ENCODE results near the gene IDH1.

Gene IDH1

DNA sequence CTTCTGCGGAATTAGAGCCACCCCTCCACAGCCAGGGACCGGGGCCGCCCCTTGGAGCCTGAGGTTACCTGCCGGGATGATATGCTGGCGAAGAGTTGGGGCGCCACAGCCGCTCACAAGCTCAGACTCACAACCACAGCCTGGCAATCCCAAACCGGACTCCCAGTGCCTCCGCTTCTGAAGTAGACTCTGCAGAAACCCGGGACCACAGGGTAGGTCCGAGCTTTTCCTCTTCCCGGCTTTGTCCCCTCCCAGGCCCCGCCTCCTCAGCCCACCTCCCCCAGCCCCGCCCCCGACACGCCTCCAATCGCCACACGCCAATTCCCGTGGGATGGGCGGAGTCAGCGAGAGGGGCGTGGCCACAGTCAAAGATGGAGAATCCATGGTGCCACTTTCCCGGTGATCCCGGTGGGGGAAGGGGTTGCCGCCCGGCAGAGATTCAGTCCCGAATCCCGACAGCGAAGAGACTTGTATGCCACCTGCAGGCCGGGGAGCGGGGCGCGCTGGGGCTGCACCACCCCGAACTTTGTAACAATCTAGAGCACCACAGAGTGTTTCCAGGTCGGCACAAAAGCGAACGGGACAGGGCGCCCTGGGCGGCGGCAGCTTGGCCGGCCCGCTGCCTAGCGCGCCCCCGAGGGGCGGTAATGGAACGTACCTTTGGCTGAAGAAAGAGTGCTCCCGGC is at the start of gene IDH1:
IDH1 (minus strand) TSS at position 201 of the 686 bp plus-strand sequence. CDS start 3,520 bp downstream, outside the sequence.
- TF ChIP-seq POLR2A (IDR thresholded peaks at IDR 0.05; ENCODE audit: low read depth, low read length): no peak
- DNase-seq (ENCODE audit: insufficient read length, low spot score) (peak; percentile 79), FAIRE-seq (peak; percentile 86)

DNA sequence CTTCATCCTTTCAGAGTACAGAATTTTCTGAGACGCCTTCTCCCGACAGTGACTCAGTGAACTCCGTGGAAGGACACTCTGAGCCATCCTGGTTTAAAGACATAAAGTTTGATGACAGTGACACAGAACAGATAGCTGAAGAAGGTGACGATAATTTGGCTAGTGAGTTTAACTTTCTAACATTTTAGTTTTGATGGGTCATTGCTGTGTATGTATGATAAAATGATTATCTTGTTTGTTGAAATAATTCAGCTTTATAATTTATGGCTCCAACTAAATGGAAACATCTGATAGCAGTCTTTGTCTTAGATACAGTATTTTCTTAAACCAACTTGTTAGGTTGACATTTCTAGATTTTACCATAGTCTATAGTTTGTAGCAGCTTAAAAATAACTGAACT is 49.3 kb upstream of the IDH1 start:
- FAIRE-seq: no peak
- no peak for DNase-seq (ENCODE audit: insufficient read length, low spot score)
- no peak for TF ChIP-seq POLR2A (IDR thresholded peaks at IDR 0.05; ENCODE audit: low read depth, low read length)

DNA sequence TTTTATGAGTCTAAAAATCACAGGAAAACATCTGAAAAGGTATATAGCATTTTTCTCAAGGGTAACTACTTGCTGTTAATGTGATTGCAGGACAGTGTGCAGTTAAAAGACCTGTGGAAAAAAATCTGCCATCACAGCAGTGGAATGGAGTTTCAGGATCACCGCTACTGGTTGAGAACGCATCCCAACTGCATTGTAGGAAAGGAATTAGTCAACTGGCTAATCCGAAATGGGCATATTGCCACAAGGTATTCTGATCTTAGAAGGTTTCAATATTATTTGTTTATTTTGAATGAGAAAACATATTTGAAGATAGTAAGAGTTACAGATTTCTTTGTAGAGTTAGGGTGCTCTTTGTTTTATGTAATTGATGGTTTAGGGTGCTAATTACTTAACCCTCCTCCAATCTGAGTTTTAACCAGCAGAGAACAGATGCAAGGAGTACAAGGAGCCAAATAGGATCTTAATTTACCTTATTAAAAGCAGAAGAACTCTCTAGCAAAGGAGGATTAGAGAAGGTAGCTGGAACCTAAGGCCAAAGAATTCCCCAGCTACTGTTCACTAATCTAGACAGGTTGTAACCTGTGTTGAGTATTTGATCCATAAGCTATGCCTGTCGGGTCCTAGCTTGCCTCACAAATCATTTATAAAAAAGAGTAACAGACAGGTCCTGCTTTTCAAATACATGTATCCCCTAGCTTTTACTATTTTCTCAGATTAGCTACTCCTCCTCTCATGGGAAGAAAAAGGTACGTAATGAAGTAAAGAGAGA is 46.2 kb upstream of the IDH1 start:
- DNase-seq (ENCODE audit: insufficient read length, low spot score): no peak
- no peak for TF ChIP-seq POLR2A (IDR thresholded peaks at IDR 0.05; ENCODE audit: low read depth, low read length)
- FAIRE-seq: no peak

DNA sequence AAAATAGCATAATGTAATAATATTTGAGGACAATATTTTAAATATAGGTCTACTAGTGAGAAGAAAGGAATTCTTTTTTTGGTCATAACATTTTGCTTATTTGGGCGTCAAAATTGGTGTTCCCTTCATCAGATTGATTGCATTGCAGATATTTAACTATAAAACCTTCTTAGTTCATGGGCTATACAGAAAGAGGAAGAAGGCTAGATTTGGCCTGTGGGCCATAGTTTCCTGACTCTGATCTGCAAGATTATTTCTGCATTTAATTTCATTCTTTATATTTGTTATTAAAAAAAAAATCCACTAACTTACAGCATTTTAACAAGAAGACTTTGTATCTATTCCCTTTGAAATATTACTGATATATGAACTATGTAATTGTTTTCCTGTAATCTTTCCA is 43.1 kb upstream of the IDH1 start:
- DNase-seq (ENCODE audit: insufficient read length, low spot score) (no peak), FAIRE-seq (no peak)
- TF ChIP-seq POLR2A (IDR thresholded peaks at IDR 0.05; ENCODE audit: low read depth, low read length): no peak

DNA sequence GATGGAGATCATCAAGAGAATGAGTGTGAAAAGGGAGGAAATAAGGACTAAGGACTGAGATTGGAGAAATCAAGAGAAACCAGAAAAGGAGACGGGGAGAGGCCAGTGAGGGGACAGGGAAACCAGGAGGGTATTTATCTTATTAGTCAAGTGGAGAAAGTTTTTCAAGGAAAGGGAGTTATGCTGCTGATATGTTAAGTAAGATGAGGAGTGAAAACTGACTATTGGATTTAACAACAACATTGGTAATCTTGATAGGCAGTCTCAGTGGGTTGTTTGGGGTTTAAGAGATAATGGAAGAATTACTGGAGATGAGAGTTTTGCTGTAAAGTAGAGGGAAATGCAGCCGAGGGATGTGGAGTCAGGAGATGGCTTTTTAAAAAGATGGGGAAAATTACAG is 41.7 kb upstream of the IDH1 start:
- DNase-seq (ENCODE audit: insufficient read length, low spot score) (no peak), FAIRE-seq (peak; percentile 6)
- TF ChIP-seq POLR2A (IDR thresholded peaks at IDR 0.05; ENCODE audit: low read depth, low read length): no peak

DNA sequence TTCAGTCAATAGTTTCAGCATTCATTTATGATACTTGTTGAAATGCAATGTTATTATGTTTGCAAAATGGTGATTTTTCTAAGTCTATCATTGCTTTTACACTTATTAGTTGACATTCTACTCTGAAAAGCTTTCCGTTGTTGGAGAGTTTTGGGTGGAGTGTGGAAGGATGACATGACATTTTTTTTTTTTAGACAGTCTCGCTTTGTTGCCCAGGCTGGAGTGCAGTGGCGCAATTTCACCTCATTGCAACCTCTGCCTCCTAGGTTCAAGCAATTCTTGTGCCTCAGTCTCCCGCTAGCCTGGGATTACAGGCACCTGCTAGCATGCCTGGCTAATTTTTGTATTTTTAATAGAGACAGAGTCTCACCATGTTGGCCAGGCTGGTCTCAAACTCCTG is 41.0 kb upstream of the IDH1 start:
- DNase-seq (ENCODE audit: insufficient read length, low spot score) (no peak), FAIRE-seq (no peak)
- TF ChIP-seq POLR2A (IDR thresholded peaks at IDR 0.05; ENCODE audit: low read depth, low read length): no peak

DNA sequence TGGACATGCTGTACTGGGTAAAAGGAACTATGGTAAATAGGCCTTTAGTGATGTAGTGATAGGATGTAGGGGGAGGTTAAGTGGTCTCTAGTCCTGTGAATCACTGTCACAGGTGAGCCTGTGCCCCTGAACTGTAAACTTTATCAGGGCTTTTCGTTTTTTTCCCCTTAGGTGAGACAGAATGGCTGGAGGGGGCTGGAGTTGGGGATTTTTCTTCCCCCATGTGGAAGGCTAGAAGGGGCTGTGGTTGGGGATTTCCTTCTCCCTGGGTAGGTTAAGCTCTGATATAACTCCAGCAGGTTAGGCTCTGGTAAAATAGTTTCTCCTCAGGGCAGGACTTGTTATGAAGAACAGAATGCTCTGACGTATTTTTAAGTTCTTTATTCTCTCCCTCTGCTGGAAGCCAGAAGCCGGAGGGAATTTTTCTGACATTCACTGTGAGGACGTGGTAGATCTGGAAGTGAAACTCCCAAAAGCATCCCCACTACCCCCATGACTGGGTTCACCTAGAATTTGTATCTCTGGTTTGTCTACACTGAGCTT is 39.7 kb upstream of the IDH1 start:
- no peak for TF ChIP-seq POLR2A (IDR thresholded peaks at IDR 0.05; ENCODE audit: low read depth, low read length)
- DNase-seq (ENCODE audit: insufficient read length, low spot score) (no peak), FAIRE-seq (no peak)

DNA sequence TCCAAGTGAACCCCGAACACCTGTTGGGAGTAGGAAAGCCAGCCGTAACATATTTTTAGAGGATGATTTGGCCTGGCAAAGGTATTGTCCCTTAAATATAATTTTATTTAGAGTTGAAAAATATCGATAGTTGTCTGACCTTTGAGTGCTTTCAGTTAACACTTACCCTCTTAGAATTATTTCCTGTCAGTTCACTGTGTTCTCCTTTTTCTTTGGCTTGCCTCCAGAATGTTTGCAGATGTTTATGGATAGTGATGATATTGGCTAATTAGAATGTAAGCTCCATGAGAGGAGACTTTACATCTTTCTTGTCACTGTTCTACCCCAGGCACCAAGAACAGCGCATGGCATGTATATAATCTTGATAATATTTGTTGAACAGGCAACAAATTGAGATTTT is 31.0 kb upstream of the IDH1 start:
- DNase-seq (ENCODE audit: insufficient read length, low spot score): no peak

DNA sequence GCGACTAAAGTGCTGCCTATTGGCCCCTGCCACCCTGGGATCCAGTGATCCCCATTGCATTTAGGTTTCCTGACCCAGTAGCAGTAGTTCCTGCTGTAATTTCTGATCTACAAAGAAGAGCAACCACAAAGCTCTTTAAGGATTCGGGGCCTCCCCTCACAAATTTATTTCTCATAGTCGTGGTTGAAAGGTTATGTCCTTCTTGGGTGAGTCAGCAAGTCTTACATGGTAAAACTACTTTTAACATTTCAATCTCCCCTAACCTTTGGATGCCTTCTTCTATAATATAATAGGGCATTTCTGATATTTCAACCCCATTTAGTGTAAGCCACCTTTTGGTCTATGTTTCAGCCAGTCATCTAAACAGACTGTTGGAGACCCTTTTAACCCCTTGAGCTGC is 26.1 kb upstream of the IDH1 start:
- FAIRE-seq (peak; percentile 30), DNase-seq (ENCODE audit: insufficient read length, low spot score) (no peak)
- TF ChIP-seq POLR2A (IDR thresholded peaks at IDR 0.05; ENCODE audit: low read depth, low read length): no peak

More for the DNA sequence above, 31.0 kb upstream of the IDH1 start:
- FAIRE-seq: no peak
- TF ChIP-seq POLR2A (IDR thresholded peaks at IDR 0.05; ENCODE audit: low read depth, low read length): no peak

DNA sequence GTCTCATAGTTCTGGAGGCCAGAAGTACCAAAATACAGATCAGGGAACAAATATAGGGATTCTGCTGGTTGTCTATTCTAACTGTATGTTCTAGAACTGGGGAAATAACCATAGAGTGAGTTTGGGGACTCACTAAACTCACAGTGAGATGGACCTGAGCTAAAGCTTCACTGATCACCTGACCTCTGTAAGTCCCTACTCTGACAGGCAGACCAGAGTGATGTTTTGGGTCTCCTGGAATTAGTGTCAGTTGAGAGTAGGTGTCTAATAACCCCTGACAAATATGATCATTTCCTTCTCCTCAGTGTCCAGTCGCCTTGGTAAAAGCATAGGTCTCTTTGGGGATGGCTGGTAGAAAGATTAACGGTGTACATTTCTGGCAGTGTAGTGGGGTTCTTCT is 25.4 kb upstream of the IDH1 start:
- FAIRE-seq: no peak

DNA sequence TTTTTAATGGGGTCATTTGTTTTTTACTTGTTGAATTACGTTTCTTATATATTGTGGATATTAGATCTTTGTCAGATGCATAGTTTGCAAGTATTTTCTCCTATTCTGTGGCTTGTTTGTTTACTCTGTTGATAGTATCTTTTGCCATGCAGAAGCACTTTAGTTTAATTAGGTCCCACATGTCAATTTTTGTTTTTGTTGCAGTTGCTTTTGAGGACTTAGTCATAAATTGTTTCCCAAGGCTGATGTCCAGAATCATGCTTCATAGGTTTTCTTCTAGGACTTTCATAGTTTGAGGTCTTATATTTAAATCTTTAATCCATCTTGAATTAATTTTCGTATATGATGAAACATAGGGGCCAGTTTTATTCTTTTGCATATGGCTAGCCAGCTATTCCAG is 24.4 kb upstream of the IDH1 start:
- TF ChIP-seq POLR2A (IDR thresholded peaks at IDR 0.05; ENCODE audit: low read depth, low read length): no peak
- no peak for FAIRE-seq
- DNase-seq (ENCODE audit: insufficient read length, low spot score): no peak

More for the DNA sequence above, 25.4 kb upstream of the IDH1 start:
- TF ChIP-seq POLR2A (IDR thresholded peaks at IDR 0.05; ENCODE audit: low read depth, low read length): no peak
- no peak for DNase-seq (ENCODE audit: insufficient read length, low spot score)

DNA sequence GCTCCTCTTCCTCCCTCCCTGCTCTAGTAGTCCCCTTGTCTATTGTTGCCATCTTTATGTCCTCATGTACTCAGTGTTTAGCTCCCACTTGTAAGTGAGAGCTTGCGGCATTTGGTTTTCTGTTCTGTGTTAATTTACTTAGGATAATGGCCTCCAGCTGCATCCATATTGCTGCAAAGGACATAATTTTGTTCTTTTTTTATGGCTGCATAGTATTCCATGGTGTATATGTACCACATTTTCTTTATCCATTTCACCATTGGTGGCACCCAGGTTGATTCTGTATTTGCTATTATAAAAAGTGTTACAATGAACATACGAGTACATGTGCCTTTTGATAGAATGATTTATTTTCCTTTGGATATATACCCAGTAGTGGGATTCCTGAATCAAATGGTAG is 23.7 kb upstream of the IDH1 start:
- TF ChIP-seq POLR2A (IDR thresholded peaks at IDR 0.05; ENCODE audit: low read depth, low read length): no peak
- DNase-seq (ENCODE audit: insufficient read length, low spot score): no peak
- FAIRE-seq: no peak

DNA sequence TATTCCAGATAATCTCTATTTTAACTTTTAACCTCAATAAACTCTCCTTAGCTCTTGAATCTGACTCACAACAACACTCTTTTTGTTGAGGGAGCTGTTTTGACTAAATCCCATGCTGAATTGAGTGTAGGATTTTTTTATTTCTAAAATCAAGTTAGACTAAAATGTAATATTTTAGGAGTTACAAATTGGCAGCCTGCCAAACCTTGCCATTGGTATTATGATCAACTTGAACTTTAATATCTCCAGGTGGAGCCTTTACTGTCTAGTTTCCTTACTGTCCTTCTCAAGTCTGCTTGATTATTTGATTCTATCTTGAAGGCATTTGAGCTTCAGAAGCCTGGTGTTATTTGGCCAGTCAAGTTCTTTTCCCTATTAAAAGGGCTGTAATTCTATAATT is 19.9 kb upstream of the IDH1 start:
- FAIRE-seq (no peak), DNase-seq (ENCODE audit: insufficient read length, low spot score) (no peak)
- no peak for TF ChIP-seq POLR2A (IDR thresholded peaks at IDR 0.05; ENCODE audit: low read depth, low read length)

DNA sequence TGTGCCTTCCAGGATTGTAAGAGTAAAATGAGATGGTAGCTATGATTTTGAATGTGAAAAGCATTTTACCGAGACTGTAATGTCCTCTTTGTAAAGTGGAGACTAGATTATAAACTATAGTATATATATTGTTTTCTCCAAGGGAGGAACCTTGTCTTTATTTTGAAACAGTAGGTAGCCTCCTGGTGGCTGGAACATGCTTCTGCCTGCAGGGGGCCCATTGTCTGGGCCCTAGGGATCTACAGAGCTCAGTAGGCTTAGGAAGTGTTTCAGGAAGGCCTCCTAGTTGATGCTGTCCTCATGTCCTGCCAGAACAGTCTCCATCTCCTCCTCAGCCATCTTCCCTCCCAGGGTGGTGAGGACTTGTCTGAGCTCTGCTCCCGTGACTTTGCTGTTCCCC is 14.2 kb upstream of the IDH1 start:
- TF ChIP-seq POLR2A (IDR thresholded peaks at IDR 0.05; ENCODE audit: low read depth, low read length): no peak
- no peak for DNase-seq (ENCODE audit: insufficient read length, low spot score)
- FAIRE-seq: no peak

Data from H54 (cell line).